HL-60 (cell line): Measurements from ENCODE around the gene CNNM4.

Source experiments
- CTCF ChIP-seq: IDR thresholded peaks from one replicate; pipeline ENCODE4 v1.5.1; 2011; ENCODE audit warnings: low read length, control low read depth, inconsistent platforms; ENCODE audit not compliant: insufficient read depth
- GABPA ChIP-seq: IDR thresholded peaks from 2 replicates; pipeline ENCODE4 v1.6.1; 2012; ENCODE audit warnings: low read depth
- POLR2AphosphoS5 ChIP-seq: IDR thresholded peaks from 2 replicates; pipeline ENCODE4 v1.6.1; 2012; ENCODE audit warnings: low read depth
- REST ChIP-seq: IDR thresholded peaks from 2 replicates; pipeline ENCODE4 v1.6.1; 2012; ENCODE audit warnings: low read depth; ENCODE audit not compliant: insufficient replicate concordance
- SPI1 ChIP-seq: IDR thresholded peaks from 2 replicates; pipeline ENCODE4 v1.6.1; 2012; ENCODE audit warnings: low read depth, mild to moderate bottlenecking, borderline replicate concordance

- no peak for TF ChIP-seq CTCF
- TF ChIP-seq GABPA, result no peak
- TF ChIP-seq POLR2AphosphoS5, result peak; percentile 65; the same call in 1 of the 2 replicates
- TF ChIP-seq REST, result no peak
- TF ChIP-seq SPI1, result no peak
Measured at GRCh38 chr2:96816127-96816835, 55.6 kb downstream of the CNNM4 start, which contains the start of gene CNNM3.
